Measurements from ENCODE around the gene AUTS2. TPM values are rescaled to one million over a fixed set of nuclear protein-coding genes. Genes with fewer than 3 reads are reported as not detected.

AUTS2 gene
- total RNA-seq, 1 experiment from 2014 or later, result 50.0 TPM

- TF ChIP-seq CREB1 (CRISPR knock-in tag; IDR thresholded peaks at IDR 0.05), result no peak
- TF ChIP-seq OVOL2 (CRISPR knock-in tag; IDR thresholded peaks at IDR 0.05; ENCODE audit: borderline replicate concordance), result no peak
- TF ChIP-seq CTCF (IDR thresholded peaks at IDR 0.05), result no peak
- no peak for TF ChIP-seq IRF2 (CRISPR knock-in tag; IDR thresholded peaks at IDR 0.05; ENCODE audit: borderline replicate concordance, low read depth)
- no peak for TF ChIP-seq NR3C1 (CRISPR knock-in tag; conservative IDR thresholded peaks at IDR 0.05; ENCODE audit: low read depth)
- TF ChIP-seq CBFB (CRISPR knock-in tag; IDR thresholded peaks at IDR 0.05; ENCODE audit: low read depth), result no peak
- no peak for TF ChIP-seq IRF1 (CRISPR knock-in tag; IDR thresholded peaks at IDR 0.05)
- no peak for TF ChIP-seq GRHL2 (CRISPR knock-in tag; IDR thresholded peaks at IDR 0.05; ENCODE audit: insufficient replicate concordance, severe bottlenecking)
Observed at GRCh38 chr7:70620333-70621055, 1022.2 kb downstream of the AUTS2 start (continued).

- Mint-ChIP-seq H3K4me1 (peaks cover 32% of the 10 kb centered on the region), H3K9me3 (no peaks in the 10 kb centered on the region), H3K36me3 (no peaks in the 10 kb centered on the region), H3K27me3 (ENCODE audit: low read depth) (peaks cover 7% of the 10 kb centered on the region), H3K4me3 (no peak overlapping the region), H3K27ac (no peak overlapping the region)
- ChIA-PET CTCF (no interaction called here), POLR2A (no interaction called here)
- DNase-seq (ENCODE audit: low spot score), result no peak
- no peak for ATAC-seq
- TF ChIP-seq FOXK1 (CRISPR knock-in tag; IDR thresholded peaks at IDR 0.05) (no peak), ZNF121 (CRISPR knock-in tag; IDR thresholded peaks at IDR 0.05) (no peak), NR3C1 (CRISPR knock-in tag; conservative IDR thresholded peaks at IDR 0.05; ENCODE audit: low read depth) (no peak), ZNF423 (CRISPR knock-in tag; IDR thresholded peaks at IDR 0.05) (no peak), HMGXB4 (CRISPR knock-in tag; IDR thresholded peaks at IDR 0.05) (no peak), TEAD1 (CRISPR knock-in tag; IDR thresholded peaks at IDR 0.05) (no peak), ZNF425 (CRISPR knock-in tag; conservative IDR thresholded peaks at IDR 0.05) (no peak), NFATC4 (CRISPR knock-in tag; IDR thresholded peaks at IDR 0.05) (no peak), HMGA2 (CRISPR knock-in tag; IDR thresholded peaks at IDR 0.05) (no peak), PREB (CRISPR knock-in tag; IDR thresholded peaks at IDR 0.05; ENCODE audit: borderline replicate concordance) (no peak), ZMAT4 (CRISPR knock-in tag; IDR thresholded peaks at IDR 0.05) (no peak), CDX4 (CRISPR knock-in tag; IDR thresholded peaks at IDR 0.05; ENCODE audit: borderline replicate concordance) (no peak), E2F1 (CRISPR knock-in tag; IDR thresholded peaks at IDR 0.05) (no peak), USF1 (CRISPR knock-in tag; IDR thresholded peaks at IDR 0.05) (no peak), RELA (CRISPR knock-in tag; IDR thresholded peaks at IDR 0.05; ENCODE audit: borderline replicate concordance) (no peak), MAX (CRISPR knock-in tag; IDR thresholded peaks at IDR 0.05) (no peak), SMAD3 (CRISPR knock-in tag; IDR thresholded peaks at IDR 0.05; ENCODE audit: borderline replicate concordance) (no peak), IRF2 (CRISPR knock-in tag; IDR thresholded peaks at IDR 0.05; ENCODE audit: borderline replicate concordance, low read depth) (no peak)
Observed at GRCh38 chr7:70621954-70622600, 1023.8 kb downstream of the AUTS2 start.
